Naive B cell (primary cell): Measurements from ENCODE around the gene OXLD1. TPM values are rescaled to one million over a fixed set of nuclear protein-coding genes. Genes with fewer than 3 reads are reported as not detected.

Source experiments
- ATAC-seq, 2 donors: fragments of 150-1000 bp; cut with Tn5 transposase; 2 replicates each; pipeline ENCODE4 v1.10.0; 2021; ENCODE audit warnings: low read depth in 2 of 2, mild to moderate bottlenecking in 2 of 2, moderate library complexity in 2 of 2
- DNase-seq: peaks from one replicate; pipeline ENCODE4 v3.0.0; 2022
- H3K27ac Mint-ChIP-seq, 6 donors: one replicate each; pipeline ENCODE4 v1.8.0; 2020 to 2022; ENCODE audit warnings: mild to moderate bottlenecking in 6 of 6, mixed read lengths in 6 of 6, moderate library complexity in 5 of 6, inconsistent platforms in 2 of 6
- H3K27me3 Mint-ChIP-seq, 3 donors: one replicate each; pipeline ENCODE4 v1.8.0; 2021 to 2022; ENCODE audit warnings: mixed read lengths in 3 of 3, mild to moderate bottlenecking in 1 of 3
- H3K36me3 Mint-ChIP-seq, 2 donors: one replicate each; pipeline ENCODE4 v1.8.0; 2020 to 2022; ENCODE audit warnings: mixed read lengths in 2 of 2, inconsistent platforms in 1 of 2, mild to moderate bottlenecking in 1 of 2
- H3K4me1 Mint-ChIP-seq, 3 donors: one replicate each; pipeline ENCODE4 v1.8.0; 2020 to 2022; ENCODE audit warnings: mixed read lengths in 3 of 3, inconsistent platforms in 1 of 3, mild to moderate bottlenecking in 1 of 3, moderate library complexity in 1 of 3
- H3K4me3 Mint-ChIP-seq, 8 donors: one replicate each; pipeline ENCODE4 v1.8.0; 2020 to 2022; ENCODE audit warnings: mild to moderate bottlenecking in 8 of 8, mixed read lengths in 8 of 8, moderate library complexity in 8 of 8, inconsistent platforms in 2 of 8
- H3K9me3 Mint-ChIP-seq, 7 donors: one replicate each; pipeline ENCODE4 v1.8.0; 2020 to 2022; ENCODE audit warnings: mixed read lengths in 7 of 7, mild to moderate bottlenecking in 5 of 7, inconsistent platforms in 2 of 7, moderate library complexity in 1 of 7
- polyA plus RNA-seq, 6 donors: library from polyadenylated mRNA; unstranded; fragments of 300-500 nt; fragmentation: Illumina TruSeq; gene quantifications; one replicate each; pipeline ENCODE4 v1.2.3, GENCODE V29; 2021; ENCODE audit warnings: low read depth in 6 of 6

Gene OXLD1
- polyA plus RNA-seq, 6 donors from 2014 or later = 63.9 to 77.5 (median 69.6) TPM

- ATAC-seq = no peak
- DNase-seq = no peak
- Mint-ChIP-seq H3K27ac (peak overlapping the region in 2 of 6 donors; percentile 70 to 79), H3K36me3 (peaks cover 0 to 6% of the 10 kb centered on the region in 2 donors), H3K4me1 (peaks cover 15 to 40% (median 29%) of the 10 kb centered on the region in 3 donors), H3K9me3 (no peaks in the 10 kb centered on the region), H3K27me3 (no peaks in the 10 kb centered on the region), H3K4me3 (peak overlapping the region in 1 of 8 donors; percentile 76)
Observed at GRCh38 chr17:81706757-81707624, 40.6 kb upstream of the OXLD1 start.

GRCh38 chr17:81706232-81706611 is 39.8 kb upstream of the OXLD1 start:
- Mint-ChIP-seq H3K36me3 (peaks cover 0 to 6% of the 10 kb centered on the region in 2 donors), H3K9me3 (no peaks in the 10 kb centered on the region), H3K4me3 (peak overlapping the region in 1 of 8 donors; percentile 76), H3K27me3 (no peaks in the 10 kb centered on the region), H3K27ac (peak overlapping the region in 3 of 6 donors; percentile 32 to 70 (median 65)), H3K4me1 (peaks cover 18 to 39% (median 31%) of the 10 kb centered on the region in 3 donors)
- DNase-seq (no peak), ATAC-seq (no peak)

DNA sequence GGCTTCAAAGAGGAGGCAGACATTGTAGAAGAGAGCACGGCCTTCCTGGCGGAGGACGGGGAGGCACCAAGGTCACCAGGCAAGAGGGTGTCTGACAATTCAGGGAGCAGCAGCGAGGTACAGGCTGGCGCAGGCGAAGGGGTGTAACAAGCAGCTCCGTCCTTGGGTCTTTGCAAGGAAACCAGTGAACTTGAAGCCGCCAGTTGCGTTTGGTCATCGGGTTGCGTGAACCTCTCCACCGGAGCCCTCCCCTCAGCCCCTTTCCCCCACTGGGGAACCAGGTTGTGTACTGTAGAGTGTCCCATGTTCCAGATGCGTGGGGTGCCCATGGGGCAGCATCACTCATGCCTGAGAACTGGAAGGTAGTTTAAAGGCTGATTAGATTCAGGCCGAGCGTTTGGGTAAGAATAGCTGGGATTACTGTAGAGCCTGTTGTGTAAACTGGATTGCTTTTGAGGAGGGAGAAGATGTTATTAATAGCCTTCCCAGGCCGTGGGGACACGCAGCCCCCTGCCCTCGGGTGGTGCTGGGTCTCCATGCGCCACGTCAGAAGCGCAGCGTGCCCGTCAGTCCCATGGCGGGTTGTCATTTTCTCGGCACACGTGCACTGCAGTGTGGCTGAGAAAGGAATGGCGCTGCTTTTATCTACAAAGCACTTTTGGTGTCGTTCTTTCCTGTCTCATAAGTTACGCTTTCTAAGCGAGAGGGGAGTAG is 39.3 kb upstream of the OXLD1 start:
- no peak for ATAC-seq
- peaks cover 19 to 39% (median 26%) of the 10 kb centered on the region in 3 donors for H3K4me1 Mint-ChIP-seq
- no peak for DNase-seq
- peak overlapping the region in 3 of 6 donors; percentile 32 to 76 (median 65) for H3K27ac Mint-ChIP-seq
- peaks cover 0 to 6% of the 10 kb centered on the region in 2 donors for H3K36me3 Mint-ChIP-seq
- peak overlapping the region in 4 of 8 donors; percentile 32 to 90 (median 59) for H3K4me3 Mint-ChIP-seq
- H3K9me3 Mint-ChIP-seq = no peaks in the 10 kb centered on the region
- H3K27me3 Mint-ChIP-seq = no peaks in the 10 kb centered on the region

DNA sequence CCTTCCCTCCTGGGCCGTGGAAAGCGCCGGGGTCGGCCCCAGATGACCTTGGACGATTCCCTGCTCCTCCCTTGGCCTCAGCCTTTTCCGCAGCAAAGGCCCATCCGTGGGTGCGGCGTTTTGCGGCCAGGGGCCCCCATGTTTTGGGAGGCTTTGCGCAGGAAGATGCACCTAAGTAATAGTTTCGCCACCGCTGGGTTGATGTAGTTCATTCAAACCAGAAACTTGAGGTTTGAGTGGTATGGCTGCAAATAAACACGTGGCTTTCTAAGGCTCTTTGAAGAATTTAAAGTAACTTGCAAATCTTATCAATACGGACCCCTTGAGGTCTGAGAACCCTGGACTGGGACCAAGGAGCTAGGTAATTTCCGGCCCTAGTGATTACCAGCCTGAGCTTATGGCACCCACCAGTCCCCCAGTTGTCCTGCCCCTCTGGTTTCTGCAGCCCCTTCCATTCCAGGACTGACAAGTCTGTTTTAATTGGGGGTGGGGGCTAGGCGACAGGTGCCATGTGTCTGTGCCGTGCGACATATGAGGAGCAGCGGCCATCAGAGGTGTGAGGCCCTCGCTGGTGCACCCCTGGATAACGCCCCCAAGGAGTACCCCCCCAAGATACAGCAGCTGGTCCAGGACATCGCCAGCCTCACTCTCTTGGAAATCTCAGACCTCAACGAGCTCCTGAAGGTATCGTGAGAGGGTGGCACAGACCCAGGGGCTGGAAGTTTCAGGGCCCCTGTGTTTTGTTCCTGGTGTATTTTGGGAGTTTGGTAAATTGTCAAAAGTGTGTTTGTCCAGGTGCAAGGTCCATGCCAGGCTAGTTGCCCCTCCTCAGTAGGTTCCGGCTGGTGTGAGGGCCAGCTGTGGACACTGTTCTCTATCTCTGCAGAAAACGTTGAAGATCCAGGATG is 37.6 kb upstream of the OXLD1 start:
- Mint-ChIP-seq H3K36me3 (peaks cover 0 to 6% of the 10 kb centered on the region in 2 donors), H3K4me1 (peaks cover 21 to 35% (median 24%) of the 10 kb centered on the region in 3 donors), H3K9me3 (no peaks in the 10 kb centered on the region), H3K4me3 (peak overlapping the region; percentile 75 to 94 (median 89)), H3K27me3 (no peaks in the 10 kb centered on the region), H3K27ac (peak overlapping the region in 5 of 6 donors; percentile 75 to 94 (median 82))
- DNase-seq (no peak), ATAC-seq (no peak)

DNA sequence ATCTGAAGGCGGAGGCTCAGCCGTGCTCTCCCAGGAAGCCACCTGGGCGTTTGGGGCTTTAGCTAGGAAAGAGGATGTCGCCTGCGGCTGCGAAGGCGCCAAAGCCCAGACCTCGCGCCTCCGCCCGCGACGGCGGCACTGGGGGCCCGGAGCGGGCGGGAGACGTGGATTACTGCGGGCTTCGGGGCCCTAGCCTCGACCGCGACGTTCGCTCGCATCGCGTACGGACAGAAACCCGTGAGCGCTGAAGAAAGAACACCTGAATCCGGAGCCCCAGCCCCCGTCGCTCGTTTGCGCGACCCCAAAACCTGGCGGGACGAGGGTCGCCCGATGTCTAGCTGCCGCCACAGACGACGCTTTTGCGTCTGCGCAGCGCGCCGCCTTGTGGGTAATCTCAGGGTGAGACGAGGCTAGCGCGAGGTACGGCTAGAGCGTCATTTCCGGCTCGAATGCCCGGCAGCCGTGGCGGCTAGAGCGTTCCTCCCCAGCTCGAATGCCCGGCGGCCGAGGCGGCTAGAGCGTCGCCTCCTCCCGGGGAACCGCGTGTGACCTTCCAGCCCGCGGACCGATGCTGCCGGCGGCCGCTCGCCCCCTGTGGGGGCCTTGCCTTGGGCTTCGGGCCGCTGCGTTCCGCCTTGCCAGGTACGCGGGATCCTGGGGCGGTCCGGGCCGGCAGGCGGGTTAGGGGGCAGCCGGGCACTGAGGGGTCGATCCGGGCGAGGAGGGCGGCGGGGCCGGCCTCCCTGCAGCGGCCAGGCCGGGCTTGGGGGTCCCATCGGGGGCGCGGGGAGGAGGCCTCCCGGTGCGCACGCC is 36.7 kb upstream of the OXLD1 start, which contains the start of gene MRPL12:
Gene MRPL12, plus strand, starts transcription at position 434 of the 813 bp plus-strand sequence. Its CDS starts 135 bp downstream, at position 569.
- peak; percentile 86 for DNase-seq
- Mint-ChIP-seq H3K9me3 (no peaks in the 10 kb centered on the region), H3K36me3 (peaks cover 0 to 6% of the 10 kb centered on the region in 2 donors), H3K4me1 (peaks cover 21 to 37% (median 24%) of the 10 kb centered on the region in 3 donors), H3K27ac (peak within 1 kb of the TSS; percentile 93 to 97 (median 94)), H3K27me3 (no peaks in the 10 kb centered on the region), H3K4me3 (peak within 1 kb of the TSS; percentile 88 to 96 (median 92))
- peak; percentile 95 to 96 for ATAC-seq

- peak overlapping the region in 5 of 6 donors; percentile 71 to 97 (median 77) for H3K27ac Mint-ChIP-seq
- H3K9me3 Mint-ChIP-seq = no peaks in the 10 kb centered on the region
- H3K27me3 Mint-ChIP-seq = no peaks in the 10 kb centered on the region
- H3K4me1 Mint-ChIP-seq = peaks cover 20 to 37% (median 24%) of the 10 kb centered on the region in 3 donors
- ATAC-seq (no peak), DNase-seq (no peak)
- peaks cover 0 to 4% of the 10 kb centered on the region in 2 donors for H3K36me3 Mint-ChIP-seq
- peak overlapping the region; percentile 20 to 94 (median 90) for H3K4me3 Mint-ChIP-seq
Observed at GRCh38 chr17:81701288-81702071, 35.1 kb upstream of the OXLD1 start.

DNA sequence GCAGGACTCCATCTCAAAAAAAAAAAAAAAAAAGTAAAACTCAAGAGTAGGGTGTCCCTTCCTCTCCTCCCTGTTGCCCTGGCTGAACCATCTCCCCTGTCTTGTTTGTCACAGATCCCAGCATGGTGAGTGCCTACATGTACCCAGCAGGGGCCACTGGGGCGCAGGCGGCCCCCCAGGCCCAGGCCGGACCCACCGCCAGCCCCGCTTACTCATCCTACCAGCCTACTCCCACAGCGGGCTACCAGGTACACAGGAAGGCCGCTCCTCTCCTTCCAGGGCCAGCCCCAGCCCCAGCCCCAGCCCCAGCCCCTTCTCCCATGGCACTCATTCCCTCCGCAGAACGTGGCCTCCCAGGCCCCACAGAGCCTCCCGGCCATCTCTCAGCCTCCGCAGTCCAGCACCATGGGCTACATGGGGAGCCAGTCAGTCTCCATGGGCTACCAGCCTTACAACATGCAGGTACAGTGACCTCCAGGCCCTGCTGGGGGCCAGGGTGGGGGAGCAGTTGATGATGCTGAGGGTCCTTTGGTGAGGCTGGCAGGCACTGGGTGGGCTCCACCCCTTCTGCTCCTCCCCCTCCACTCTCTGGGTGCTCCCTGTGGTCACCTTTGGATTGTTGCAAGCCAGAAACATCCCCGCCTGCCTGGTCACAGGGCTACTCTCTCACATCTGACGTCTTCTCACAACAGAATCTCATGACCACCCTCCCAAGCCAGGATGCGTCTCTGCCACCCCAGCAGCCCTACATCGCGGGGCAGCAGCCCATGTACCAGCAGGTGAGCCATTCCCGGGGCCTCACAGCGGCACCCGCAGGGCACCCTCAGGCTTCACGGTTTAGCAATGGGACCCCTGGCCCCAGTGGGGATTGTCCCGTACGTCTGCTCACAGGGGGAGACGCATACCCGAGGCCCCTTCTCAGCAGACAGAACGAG is 34.2 kb upstream of the OXLD1 start:
- no peaks in the 10 kb centered on the region for H3K9me3 Mint-ChIP-seq
- ATAC-seq (no peak), DNase-seq (no peak)
- H3K27ac Mint-ChIP-seq = peak overlapping the region in 3 of 6 donors; percentile 47 to 80 (median 74)
- no peaks in the 10 kb centered on the region for H3K36me3 Mint-ChIP-seq
- H3K4me3 Mint-ChIP-seq = peak overlapping the region in 3 of 8 donors; percentile 16 to 61 (median 58)
- peaks cover 17 to 33% (median 21%) of the 10 kb centered on the region in 3 donors for H3K4me1 Mint-ChIP-seq
- no peaks in the 10 kb centered on the region for H3K27me3 Mint-ChIP-seq

- ATAC-seq (no peak), DNase-seq (no peak)
- no peaks in the 10 kb centered on the region for H3K36me3 Mint-ChIP-seq
- no peaks in the 10 kb centered on the region for H3K27me3 Mint-ChIP-seq
- no peaks in the 10 kb centered on the region for H3K9me3 Mint-ChIP-seq
- peaks cover 11 to 17% (median 12%) of the 10 kb centered on the region in 3 donors for H3K4me1 Mint-ChIP-seq
- no peak overlapping the region for H3K4me3 Mint-ChIP-seq
- peak overlapping the region in 2 of 6 donors; percentile 77 to 78 for H3K27ac Mint-ChIP-seq
Observed at GRCh38 chr17:81697261-81698044, 31.0 kb upstream of the OXLD1 start.

DNA sequence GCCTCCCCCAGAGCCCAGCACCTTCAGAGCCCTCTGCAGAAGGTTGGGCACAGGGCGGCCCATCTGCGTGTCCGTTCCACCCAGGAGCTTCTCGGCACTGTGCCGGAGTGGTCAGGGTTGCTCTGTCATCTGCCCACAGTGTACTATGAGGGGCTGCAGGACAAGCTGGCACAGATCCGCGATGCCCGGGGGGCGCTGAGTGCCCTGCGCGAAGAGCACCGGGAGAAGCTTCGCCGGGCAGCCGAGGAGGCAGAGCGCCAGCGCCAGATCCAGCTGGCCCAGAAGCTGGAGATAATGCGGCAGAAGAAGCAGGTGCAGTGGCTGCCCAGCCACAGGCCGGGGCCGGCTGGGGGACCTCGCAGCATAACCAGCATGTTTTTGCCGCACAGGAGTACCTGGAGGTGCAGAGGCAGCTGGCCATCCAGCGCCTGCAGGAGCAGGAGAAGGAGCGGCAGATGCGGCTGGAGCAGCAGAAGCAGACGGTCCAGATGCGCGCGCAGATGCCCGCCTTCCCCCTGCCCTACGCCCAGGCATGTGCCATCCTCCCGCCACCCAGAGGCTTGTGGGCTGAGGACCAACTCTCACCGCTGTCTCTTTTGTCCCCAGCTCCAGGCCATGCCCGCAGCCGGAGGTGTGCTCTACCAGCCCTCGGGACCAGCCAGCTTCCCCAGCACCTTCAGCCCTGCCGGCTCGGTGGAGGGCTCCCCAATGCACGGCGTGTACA is 30.0 kb upstream of the OXLD1 start:
- Mint-ChIP-seq H3K27ac (no peak overlapping the region), H3K36me3 (no peaks in the 10 kb centered on the region), H3K4me3 (no peak overlapping the region), H3K9me3 (no peaks in the 10 kb centered on the region), H3K27me3 (no peaks in the 10 kb centered on the region), H3K4me1 (peaks cover under 1 to 10% (median 9%) of the 10 kb centered on the region in 3 donors)
- DNase-seq = no peak
- no peak for ATAC-seq

GRCh38 chr17:81695801-81696200 is 29.4 kb upstream of the OXLD1 start:
- no peak for DNase-seq
- peaks cover 5% of the 10 kb centered on the region in 3 donors for H3K4me1 Mint-ChIP-seq
- H3K9me3 Mint-ChIP-seq = no peaks in the 10 kb centered on the region
- H3K27ac Mint-ChIP-seq = no peak overlapping the region
- no peaks in the 10 kb centered on the region for H3K27me3 Mint-ChIP-seq
- H3K4me3 Mint-ChIP-seq = no peak overlapping the region
- H3K36me3 Mint-ChIP-seq = no peaks in the 10 kb centered on the region
- ATAC-seq = no peak
